GM21360 (cell line): ENCODE results near the gene HS2ST1.

Source experiments
- ATAC-seq: cut with Tn5 transposase; IDR thresholded peaks from one replicate; pipeline ENCODE4 v1.9.1; 2021; ENCODE audit warnings: mild to moderate bottlenecking, moderate library complexity; ENCODE audit not compliant: unreplicated experiment

Gene HS2ST1

GRCh38 chr1:87132284-87132870 lies 217.9 kb downstream of the HS2ST1 start:
- no peak for ATAC-seq

GRCh38 chr1:87134061-87134460 lies 219.6 kb downstream of the HS2ST1 start:
- ATAC-seq: no peak

GRCh38 chr1:87134625-87135328 lies 220.3 kb downstream of the HS2ST1 start:
- no peak for ATAC-seq

GRCh38 chr1:87135329-87135712 lies 220.9 kb downstream of the HS2ST1 start:
- no peak for ATAC-seq

GRCh38 chr1:87136607-87137341 lies 222.3 kb downstream of the HS2ST1 start:
- no peak for ATAC-seq

GRCh38 chr1:87137342-87137739 lies 222.9 kb downstream of the HS2ST1 start:
- ATAC-seq: no peak

GRCh38 chr1:87140831-87141540 lies 226.6 kb downstream of the HS2ST1 start:
- ATAC-seq: no peak

- ATAC-seq: no peak
Observed at GRCh38 chr1:87141556-87141955, 227.1 kb downstream of the HS2ST1 start.

GRCh38 chr1:87143413-87144135 lies 229.1 kb downstream of the HS2ST1 start:
- no peak for ATAC-seq

GRCh38 chr1:87144316-87144895 lies 230.0 kb downstream of the HS2ST1 start:
- no peak for ATAC-seq

- ATAC-seq: no peak
Observed at GRCh38 chr1:87144981-87145380, 230.5 kb downstream of the HS2ST1 start.

GRCh38 chr1:87146538-87146937 lies 232.1 kb downstream of the HS2ST1 start:
- no peak for ATAC-seq

- no peak for ATAC-seq
Observed at GRCh38 chr1:87146986-87147385, 232.6 kb downstream of the HS2ST1 start.

GRCh38 chr1:87147851-87148250 lies 233.4 kb downstream of the HS2ST1 start:
- ATAC-seq: no peak

- ATAC-seq: no peak
Observed at GRCh38 chr1:87148661-87149060, 234.2 kb downstream of the HS2ST1 start.

GRCh38 chr1:87149241-87150041 lies 235.0 kb downstream of the HS2ST1 start:
- ATAC-seq: no peak

- ATAC-seq: no peak
Observed at GRCh38 chr1:87150143-87150542, 235.7 kb downstream of the HS2ST1 start.

GRCh38 chr1:87151500-87152421 lies 237.3 kb downstream of the HS2ST1 start:
- ATAC-seq: peak; percentile 74

- ATAC-seq: no peak
Observed at GRCh38 chr1:87154384-87154783, 239.9 kb downstream of the HS2ST1 start.
